VCaP (cell line): ENCODE measurements around the gene DKK1.

ENCODE experiments used
- H3K27ac ChIP-seq: fragments of 450-650 bp; 2 replicates; pipeline ENCODE4 v1.5.1; 2017
- TF ChIP-seq, protein P1 (sequence below): fragments of 450-650 bp; conservative IDR thresholded peaks from 2 replicates; pipeline ENCODE4 v1.5.1; 2017; ENCODE audit warnings: mild to moderate bottlenecking, moderate library complexity

The DKK1 gene

DNA sequence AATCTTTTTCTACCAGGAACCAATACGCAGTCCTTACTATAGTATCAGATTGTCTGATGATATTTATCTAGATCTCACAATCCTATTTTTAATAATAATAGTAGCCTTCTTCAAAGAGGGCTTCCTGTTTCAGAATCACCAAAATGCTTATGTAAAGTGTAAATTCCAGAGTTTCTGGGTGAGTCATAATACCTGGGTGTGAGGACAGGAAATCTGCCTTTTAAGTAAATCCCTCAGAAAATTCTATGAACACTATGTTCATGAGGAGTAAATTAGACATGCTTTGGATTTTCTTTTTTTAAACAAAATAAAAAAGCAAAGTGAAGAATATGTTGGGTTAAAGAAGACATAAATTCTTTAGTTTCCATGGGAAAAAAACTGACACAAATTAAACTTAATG, 20.5 kb downstream of the DKK1 start:
- TF ChIP-seq, protein P1, sequence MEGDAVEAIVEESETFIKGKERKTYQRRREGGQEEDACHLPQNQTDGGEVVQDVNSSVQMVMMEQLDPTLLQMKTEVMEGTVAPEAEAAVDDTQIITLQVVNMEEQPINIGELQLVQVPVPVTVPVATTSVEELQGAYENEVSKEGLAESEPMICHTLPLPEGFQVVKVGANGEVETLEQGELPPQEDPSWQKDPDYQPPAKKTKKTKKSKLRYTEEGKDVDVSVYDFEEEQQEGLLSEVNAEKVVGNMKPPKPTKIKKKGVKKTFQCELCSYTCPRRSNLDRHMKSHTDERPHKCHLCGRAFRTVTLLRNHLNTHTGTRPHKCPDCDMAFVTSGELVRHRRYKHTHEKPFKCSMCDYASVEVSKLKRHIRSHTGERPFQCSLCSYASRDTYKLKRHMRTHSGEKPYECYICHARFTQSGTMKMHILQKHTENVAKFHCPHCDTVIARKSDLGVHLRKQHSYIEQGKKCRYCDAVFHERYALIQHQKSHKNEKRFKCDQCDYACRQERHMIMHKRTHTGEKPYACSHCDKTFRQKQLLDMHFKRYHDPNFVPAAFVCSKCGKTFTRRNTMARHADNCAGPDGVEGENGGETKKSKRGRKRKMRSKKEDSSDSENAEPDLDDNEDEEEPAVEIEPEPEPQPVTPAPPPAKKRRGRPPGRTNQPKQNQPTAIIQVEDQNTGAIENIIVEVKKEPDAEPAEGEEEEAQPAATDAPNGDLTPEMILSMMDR, result no peak
- H3K27ac ChIP-seq, result no peak overlapping the region

DNA sequence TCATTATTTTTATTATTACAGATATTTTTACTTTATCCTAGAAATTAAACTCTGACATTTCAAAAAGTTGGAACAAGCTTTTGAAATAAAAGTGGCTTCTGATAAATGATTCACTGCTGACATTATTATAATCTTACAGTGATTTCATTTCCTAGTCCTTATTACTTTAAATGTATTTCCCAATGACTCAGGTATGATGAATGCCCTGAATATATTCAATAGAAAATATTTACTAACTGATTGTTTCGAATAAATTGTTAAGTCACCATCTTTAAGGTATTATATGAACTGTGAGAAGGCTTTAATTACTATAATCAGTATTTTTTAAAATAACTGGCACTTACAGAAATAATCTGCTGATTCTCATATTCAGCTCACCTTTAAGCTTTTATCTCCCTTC, 21.6 kb downstream of the DKK1 start:
- H3K27ac ChIP-seq, result no peak overlapping the region
- TF ChIP-seq, protein P1, result no peak

DNA sequence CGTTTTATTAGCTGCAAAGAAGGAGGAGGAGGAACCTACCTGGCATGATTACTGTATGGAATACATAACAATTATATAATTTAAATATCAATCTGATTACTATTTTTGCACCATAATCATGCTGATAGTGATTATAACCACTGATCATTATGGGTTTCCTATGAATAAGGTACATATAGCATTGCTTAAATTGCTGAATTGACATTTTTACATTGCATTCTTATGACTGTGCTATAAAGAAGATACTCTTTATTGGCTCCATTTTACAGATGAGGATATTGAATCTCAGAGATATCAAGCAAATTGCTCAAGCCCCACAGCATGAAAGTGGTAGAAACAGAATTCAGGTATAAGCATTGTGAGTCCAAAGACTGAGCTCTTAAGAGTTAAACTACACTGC, 23.1 kb downstream of the DKK1 start:
- TF ChIP-seq, protein P1, result no peak
- H3K27ac ChIP-seq, result no peak overlapping the region

DNA sequence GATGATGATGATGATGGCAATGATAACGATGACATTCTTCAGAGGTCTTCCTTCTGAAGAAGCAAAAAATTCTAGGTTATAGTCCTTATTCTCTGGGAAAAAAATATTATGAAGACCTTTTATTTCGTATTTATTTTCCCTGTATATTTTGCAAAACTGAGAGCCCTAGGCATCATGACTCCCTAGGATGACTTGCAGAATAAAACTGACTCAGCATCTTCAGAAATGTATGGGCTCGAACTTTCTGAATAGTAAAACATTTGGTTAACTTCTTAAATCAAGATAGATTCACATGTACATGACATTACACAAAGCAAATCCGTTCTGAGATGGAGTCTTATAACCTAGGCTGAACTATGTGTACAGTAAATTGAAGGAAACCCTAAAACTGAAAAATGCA, 29.4 kb downstream of the DKK1 start:
- H3K27ac ChIP-seq, result no peak overlapping the region
- TF ChIP-seq, protein P1, result no peak

DNA sequence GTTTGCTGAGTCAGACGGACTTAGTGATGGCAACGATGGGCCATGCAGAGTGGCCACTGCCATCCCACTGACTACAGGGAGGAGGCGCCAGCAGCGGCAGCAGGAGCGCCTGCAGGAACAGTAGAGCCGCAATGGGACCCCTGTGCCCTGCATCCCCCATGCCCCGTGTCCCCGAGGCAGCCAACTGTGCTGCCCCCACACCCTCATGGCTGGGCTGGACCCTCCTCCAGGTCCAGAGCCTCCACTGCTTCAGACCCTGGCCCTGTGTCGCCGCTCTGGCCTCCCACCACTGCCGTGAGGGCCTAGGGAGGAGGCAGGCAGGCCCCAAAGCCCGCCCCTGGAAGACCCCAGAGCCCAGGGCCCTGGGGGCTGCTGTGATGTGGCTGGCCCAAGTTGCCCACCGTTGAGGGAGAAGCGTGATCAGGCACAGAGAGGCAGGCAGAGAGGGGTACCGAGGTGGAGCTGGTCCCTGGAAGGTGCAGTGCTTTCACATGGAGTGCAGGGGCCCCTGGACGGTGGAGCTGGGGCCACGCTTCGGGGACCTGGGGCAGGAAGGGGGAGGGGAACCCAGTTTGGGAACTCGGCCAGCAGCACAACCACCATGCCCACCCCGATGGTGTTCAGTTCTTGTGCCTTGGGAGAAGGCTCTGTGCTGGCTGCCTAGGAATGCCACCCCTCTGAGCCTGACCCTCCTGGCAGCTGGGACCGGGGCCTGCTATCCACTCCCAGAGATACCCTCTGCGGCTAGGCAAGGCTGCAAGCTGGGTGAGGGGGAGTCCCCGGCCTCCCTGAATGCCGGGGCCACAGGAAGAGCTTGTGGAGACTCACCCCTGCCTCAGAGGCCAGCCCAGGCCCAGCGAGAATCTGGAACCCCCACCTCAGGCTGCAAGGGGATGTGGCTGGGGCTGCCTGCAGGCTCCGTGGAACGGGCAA, 32.6 kb downstream of the DKK1 start:
- TF ChIP-seq, protein P1, result no peak
- no peak overlapping the region for H3K27ac ChIP-seq

DNA sequence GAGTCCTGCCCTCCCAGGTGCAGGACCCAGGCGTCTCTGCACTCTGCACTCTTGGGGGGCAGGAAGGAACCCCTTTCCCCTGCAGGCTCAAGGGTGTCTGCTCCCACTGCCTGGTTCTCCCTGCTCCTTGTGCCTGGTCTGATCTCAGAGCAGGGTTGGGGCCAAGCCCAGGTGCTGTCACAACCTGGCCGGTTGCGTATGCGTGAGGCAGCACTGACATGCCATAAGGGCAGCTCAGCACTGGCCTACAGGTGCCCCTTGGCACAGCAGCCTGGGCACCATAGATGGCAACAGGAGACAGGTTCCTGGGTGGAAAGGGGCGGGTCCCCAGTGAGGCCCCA, 33.2 kb downstream of the DKK1 start:
- H3K27ac ChIP-seq, result no peak overlapping the region
- TF ChIP-seq, protein P1, result no peak

DNA sequence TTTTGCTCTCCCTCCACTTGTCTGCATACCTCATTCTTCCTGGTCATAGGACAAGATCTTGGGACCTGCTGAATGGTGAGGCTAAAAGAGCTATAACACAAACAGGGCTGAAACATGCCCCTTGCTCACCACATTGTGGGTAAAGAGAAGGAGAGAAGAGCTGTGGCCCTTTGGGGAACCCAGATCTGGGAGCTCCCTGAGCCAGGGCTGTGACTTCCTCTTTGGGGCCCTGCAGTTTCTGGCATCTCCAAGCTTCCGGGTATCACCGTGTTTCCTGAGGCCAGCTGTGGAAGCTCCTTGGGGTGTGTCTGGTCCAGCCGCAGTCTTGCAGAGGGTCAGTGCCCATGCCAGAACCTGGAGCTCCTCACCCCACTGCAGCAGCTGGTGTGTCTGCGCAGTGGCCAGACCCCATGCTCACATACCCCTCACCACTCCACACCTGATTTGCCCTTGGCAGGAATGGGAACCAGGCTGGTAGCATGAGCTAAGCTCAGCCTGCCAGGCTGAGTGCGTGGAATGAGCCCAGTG, 34.0 kb downstream of the DKK1 start:
- no peak overlapping the region for H3K27ac ChIP-seq
- TF ChIP-seq, protein P1, result no peak
